Panc1 (cell line): ENCODE results near the gene CDK14. TPM values are rescaled to one million over a fixed set of nuclear protein-coding genes. Genes with fewer than 3 reads are reported as not detected.

Experiments
- ATAC-seq: fragments of 200-7000 bp; cut with Tn5 transposase; 2 replicates; pipeline ENCODE4 v1.9.1; 2020; ENCODE audit warnings: mild to moderate bottlenecking, moderate library complexity
- BruUV-seq: library from RNA; stranded (reverse); fragments of 400-500 nt; replicated peaks from 2 replicates; lab custom pipeline; 2021; lab: Mats Ljungman, UMichigan
- CTCF ChIA-PET: fragments of 300-600 bp; sonication (Branson Sonifier 250); formaldehyde crosslinking; loops from one replicate; lab custom pipeline; 2022; ENCODE audit warnings: antibody characterized with exemption; lab: Charles Lee
- POLR2A ChIA-PET: fragments of 300-600 bp; sonication (Branson Sonifier 250); formaldehyde crosslinking; loops from one replicate; lab custom pipeline; 2022; ENCODE audit warnings: antibody characterized with exemption; lab: Charles Lee
- DNase-seq: peaks from one replicate; pipeline ENCODE4 v3.0.0-alpha.2; 2010; ENCODE audit warnings: low read depth, low spot score
- H3K27ac ChIP-seq: 2 replicates; pipeline ENCODE4 v1.5.1; 2011; ENCODE audit warnings: mild to moderate bottlenecking, low read length, inconsistent platforms
- H3K27me3 ChIP-seq: fragments of 200-500 bp; sonication (Bioruptor generic); 2 replicates; pipeline ENCODE4 v1.6.0; 2014; ENCODE audit warnings: low read length, inconsistent platforms; ENCODE audit not compliant: control insufficient read depth, insufficient read depth
- H3K36me3 ChIP-seq: fragments of 200-500 bp; sonication (Bioruptor generic); 2 replicates; pipeline ENCODE4 v1.5.1; 2014; ENCODE audit warnings: inconsistent platforms, mild to moderate bottlenecking, low read length, moderate library complexity; ENCODE audit not compliant: control insufficient read depth, insufficient read depth
- H3K4me1 ChIP-seq: 2 replicates; pipeline ENCODE4 v1.5.1; 2011; ENCODE audit warnings: inconsistent platforms, mild to moderate bottlenecking, low read length, moderate library complexity; ENCODE audit not compliant: control insufficient read depth, insufficient read depth
- H3K4me3 ChIP-seq, 2 experiments: 2 replicates each; pipeline ENCODE4 v1.5.1; 2011 to 2012; ENCODE audit warnings: low read depth in 2 of 2, low read length in 2 of 2, mild to moderate bottlenecking in 2 of 2, inconsistent platforms in 1 of 2, moderate library complexity in 1 of 2
- H3K9me3 ChIP-seq: fragments of 200-500 bp; sonication (Bioruptor generic); 2 replicates; pipeline ENCODE4 v1.5.1; 2014; ENCODE audit warnings: low read depth, mild to moderate bottlenecking, inconsistent platforms, low read length, moderate library complexity; ENCODE audit not compliant: control insufficient read depth, insufficient read depth
- CTCF ChIP-seq: fragments of 450-650 bp; IDR thresholded peaks from 2 replicates; pipeline ENCODE4 v1.5.1; 2017; ENCODE audit warnings: mild to moderate bottlenecking
- POLR2AphosphoS5 ChIP-seq: IDR thresholded peaks from 2 replicates; pipeline ENCODE4 v1.6.1; 2012; ENCODE audit warnings: mild to moderate bottlenecking, low read depth, low read length, moderate library complexity
- SIN3A ChIP-seq: IDR thresholded peaks from 2 replicates; pipeline ENCODE4 v1.6.1; 2012; ENCODE audit warnings: low read depth, mild to moderate bottlenecking, low read length, moderate library complexity, borderline replicate concordance; ENCODE audit not compliant: insufficient read depth
- TCF7L2 ChIP-seq: IDR thresholded peaks from 2 replicates; pipeline ENCODE4 v1.6.1; 2011; ENCODE audit warnings: mild to moderate bottlenecking, low read depth, low read length, inconsistent platforms
- in situ Hi-C: cut with HindIII; loops from 2 replicates; pipeline ENCODE4 v1.10.0; 2016; ENCODE audit warnings: low sequenced_read_pairs, low pct_unique_long_range_greater_than_20kb
- intact Hi-C: fragments of 100-400 bp; cut with micrococcal nuclease; formaldehyde crosslinking; loops from one replicate; pipeline ENCODE4 v1.10.0; 2022; ENCODE audit not compliant: unreplicated experiment
- total RNA-seq: library from RNA; stranded (reverse); gene quantifications from one replicate; pipeline ENCODE4 v1.2.1, GENCODE V29; 2021; ENCODE audit not compliant: unreplicated experiment
- TF ChIP-seq, protein P1 (sequence below), 2 experiments: IDR thresholded peaks; 2 replicates each; pipeline ENCODE4 v1.6.1; 2011 to 2012; ENCODE audit warnings: low read depth in 2 of 2, control low read depth in 1 of 2, low read length in 1 of 2, mild to moderate bottlenecking in 1 of 2, moderate library complexity in 1 of 2; ENCODE audit not compliant: insufficient read depth in 1 of 2

Gene CDK14
- total RNA-seq, 1 experiment from 2014 or later: 3.0 TPM

DNA sequence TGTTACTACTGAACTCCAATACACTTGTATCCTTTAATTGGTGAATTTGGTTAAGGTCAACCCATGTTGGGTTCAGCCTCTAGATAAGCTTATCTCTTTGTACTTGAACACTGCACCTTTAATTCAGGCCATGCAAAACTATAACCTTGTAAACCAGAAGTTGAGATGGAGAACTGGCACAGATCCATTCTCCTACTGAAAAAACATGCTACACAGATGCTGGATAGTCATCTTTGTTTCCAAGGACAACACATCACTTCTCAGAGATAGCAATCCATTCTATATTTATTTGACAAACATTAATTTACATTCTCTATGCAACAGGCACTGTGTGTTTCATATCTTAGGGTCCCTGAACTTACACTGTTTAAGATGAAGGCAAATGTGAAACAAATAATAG lies 2.9 kb upstream of the CDK14 start:
- ChIA-PET POLR2A (no interaction called here), CTCF (no interaction called here)
- intact Hi-C loops (no loop called here), in situ Hi-C loops (no loop called here)
- no peak for ATAC-seq
- Histone ChIP-seq H3K36me3 (no peaks in the 10 kb centered on the region), H3K4me3 (no peak overlapping the region), H3K27ac (no peak overlapping the region), H3K27me3 (peaks cover 12% of the 10 kb centered on the region), H3K9me3 (no peaks in the 10 kb centered on the region), H3K4me1 (peaks cover 6% of the 10 kb centered on the region)
- BruUV-seq: no TSS peak
- DNase-seq: no peak
- TF ChIP-seq POLR2AphosphoS5: no peak
- no peak for TF ChIP-seq CTCF

DNA sequence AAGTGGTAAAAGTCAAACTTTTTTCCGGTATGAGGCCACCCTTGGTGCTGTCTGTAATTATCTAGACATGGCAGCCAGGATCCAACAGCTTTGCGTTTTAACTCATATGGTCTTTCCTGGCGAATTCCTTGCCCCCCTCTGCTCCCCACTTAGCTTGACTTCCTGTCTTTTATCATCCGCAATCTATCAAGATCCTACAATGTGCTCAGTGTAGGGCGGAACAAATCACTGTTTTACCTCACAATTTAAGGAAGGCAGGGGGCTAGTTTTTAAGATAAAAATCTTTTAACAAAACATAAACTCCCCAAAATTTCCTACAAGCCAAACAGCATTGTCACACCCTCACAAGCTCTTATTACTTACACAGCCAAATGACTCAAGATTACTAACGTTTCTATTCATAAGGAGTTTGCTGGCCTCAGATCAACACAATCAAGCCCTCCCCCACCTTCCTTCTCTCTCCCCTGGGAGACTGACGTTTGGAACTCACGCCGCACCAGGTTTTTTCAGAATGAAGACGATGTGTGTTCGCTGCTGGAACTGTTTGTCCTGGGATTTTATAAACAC lies 1.3 kb upstream of the CDK14 start:
- TF ChIP-seq, protein P1, sequence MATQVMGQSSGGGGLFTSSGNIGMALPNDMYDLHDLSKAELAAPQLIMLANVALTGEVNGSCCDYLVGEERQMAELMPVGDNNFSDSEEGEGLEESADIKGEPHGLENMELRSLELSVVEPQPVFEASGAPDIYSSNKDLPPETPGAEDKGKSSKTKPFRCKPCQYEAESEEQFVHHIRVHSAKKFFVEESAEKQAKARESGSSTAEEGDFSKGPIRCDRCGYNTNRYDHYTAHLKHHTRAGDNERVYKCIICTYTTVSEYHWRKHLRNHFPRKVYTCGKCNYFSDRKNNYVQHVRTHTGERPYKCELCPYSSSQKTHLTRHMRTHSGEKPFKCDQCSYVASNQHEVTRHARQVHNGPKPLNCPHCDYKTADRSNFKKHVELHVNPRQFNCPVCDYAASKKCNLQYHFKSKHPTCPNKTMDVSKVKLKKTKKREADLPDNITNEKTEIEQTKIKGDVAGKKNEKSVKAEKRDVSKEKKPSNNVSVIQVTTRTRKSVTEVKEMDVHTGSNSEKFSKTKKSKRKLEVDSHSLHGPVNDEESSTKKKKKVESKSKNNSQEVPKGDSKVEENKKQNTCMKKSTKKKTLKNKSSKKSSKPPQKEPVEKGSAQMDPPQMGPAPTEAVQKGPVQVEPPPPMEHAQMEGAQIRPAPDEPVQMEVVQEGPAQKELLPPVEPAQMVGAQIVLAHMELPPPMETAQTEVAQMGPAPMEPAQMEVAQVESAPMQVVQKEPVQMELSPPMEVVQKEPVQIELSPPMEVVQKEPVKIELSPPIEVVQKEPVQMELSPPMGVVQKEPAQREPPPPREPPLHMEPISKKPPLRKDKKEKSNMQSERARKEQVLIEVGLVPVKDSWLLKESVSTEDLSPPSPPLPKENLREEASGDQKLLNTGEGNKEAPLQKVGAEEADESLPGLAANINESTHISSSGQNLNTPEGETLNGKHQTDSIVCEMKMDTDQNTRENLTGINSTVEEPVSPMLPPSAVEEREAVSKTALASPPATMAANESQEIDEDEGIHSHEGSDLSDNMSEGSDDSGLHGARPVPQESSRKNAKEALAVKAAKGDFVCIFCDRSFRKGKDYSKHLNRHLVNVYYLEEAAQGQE (IDR thresholded peaks at IDR 0.05; ENCODE audit: insufficient read depth in 1 of 2, low read depth in 2 of 2, low read length in 1 of 2): no peak
- TF ChIP-seq TCF7L2 (no peak), CTCF (no peak), SIN3A (no peak), POLR2AphosphoS5 (no peak)
- no peak for DNase-seq
- H3K27ac ChIP-seq: no peak overlapping the region

More for the DNA sequence above, 1.3 kb upstream of the CDK14 start:
- CTCF ChIA-PET: no interaction called here
- H3K4me3 ChIP-seq: no peak overlapping the region
- BruUV-seq: no TSS peak
- H3K4me1 ChIP-seq: peaks cover 6% of the 10 kb centered on the region
- in situ Hi-C loops (no loop called here), intact Hi-C loops (no loop called here)
- peaks cover 12% of the 10 kb centered on the region for H3K27me3 ChIP-seq
- no peaks in the 10 kb centered on the region for H3K36me3 ChIP-seq
- ATAC-seq: no peak
- H3K9me3 ChIP-seq: no peaks in the 10 kb centered on the region
- POLR2A ChIA-PET: no interaction called here
